Rectal smooth muscle tissue (tissue), 1 donor: ENCODE measurements around the gene NT5C1B.
A peak's percentile ranks its signal among the peaks of the same experiment; 100 is the strongest.

Experiments
- H3K27ac ChIP-seq: one replicate; pipeline ENCODE4 v1.7.0; 2013; ENCODE audit warnings: low read depth, low read length, inconsistent platforms
- H3K27me3 ChIP-seq: one replicate; pipeline ENCODE4 v1.7.0; 2013; ENCODE audit warnings: low read length; ENCODE audit not compliant: control insufficient read depth, insufficient read depth
- H3K36me3 ChIP-seq: one replicate; pipeline ENCODE4 v1.7.0; 2013; ENCODE audit warnings: low read length; ENCODE audit not compliant: control insufficient read depth, insufficient read depth
- H3K4me1 ChIP-seq: one replicate; pipeline ENCODE4 v1.7.0; 2013; ENCODE audit warnings: low read length; ENCODE audit not compliant: control insufficient read depth, insufficient read depth
- H3K4me3 ChIP-seq: one replicate; pipeline ENCODE4 v1.7.0; 2013; ENCODE audit warnings: low read length
- H3K9ac ChIP-seq: one replicate; pipeline ENCODE4 v1.7.0; 2013; ENCODE audit warnings: low read length

NT5C1B gene

GRCh38 chr2:18519914-18520450 lies 69.4 kb downstream of the NT5C1B start:
- Histone ChIP-seq H3K9ac (no peak overlapping the region), H3K27ac (peak overlapping the region; percentile 56), H3K4me1 (peaks cover 27% of the 10 kb centered on the region), H3K27me3 (no peaks in the 10 kb centered on the region), H3K4me3 (no peak overlapping the region), H3K36me3 (no peaks in the 10 kb centered on the region)

GRCh38 chr2:18518116-18519111 lies 71.0 kb downstream of the NT5C1B start:
- no peaks in the 10 kb centered on the region for H3K27me3 ChIP-seq

GRCh38 chr2:18517386-18517785 lies 72.0 kb downstream of the NT5C1B start:
- H3K4me1 ChIP-seq: peaks cover 28% of the 10 kb centered on the region
- H3K9ac ChIP-seq: no peak overlapping the region
- no peaks in the 10 kb centered on the region for H3K36me3 ChIP-seq
- no peak overlapping the region for H3K4me3 ChIP-seq
- peak overlapping the region; percentile 6 for H3K27ac ChIP-seq
- H3K27me3 ChIP-seq: no peaks in the 10 kb centered on the region

More at GRCh38 chr2:18518116-18519111, 71.0 kb downstream of the NT5C1B start:
- Histone ChIP-seq H3K4me3 (no peak overlapping the region), H3K4me1 (peaks cover 31% of the 10 kb centered on the region), H3K27ac (peak overlapping the region; percentile 73), H3K36me3 (no peaks in the 10 kb centered on the region), H3K9ac (no peak overlapping the region)

- Histone ChIP-seq H3K4me1 (peaks cover 28% of the 10 kb centered on the region), H3K27ac (peak overlapping the region; percentile 12), H3K36me3 (no peaks in the 10 kb centered on the region), H3K27me3 (no peaks in the 10 kb centered on the region), H3K9ac (no peak overlapping the region), H3K4me3 (no peak overlapping the region)
Measured at GRCh38 chr2:18516112-18516511, 73.3 kb downstream of the NT5C1B start.

GRCh38 chr2:18514526-18515461 lies 74.6 kb downstream of the NT5C1B start:
- Histone ChIP-seq H3K4me1 (peaks cover 18% of the 10 kb centered on the region), H3K4me3 (no peak overlapping the region), H3K27me3 (no peaks in the 10 kb centered on the region), H3K27ac (peak overlapping the region; percentile 23), H3K36me3 (no peaks in the 10 kb centered on the region), H3K9ac (no peak overlapping the region)
